OCI-LY3 (cell line): ENCODE measurements around the gene CRIM1.

Experiments used
- H2AFZ ChIP-seq: fragments of 200-600, 300-600 bp; shearing (Covaris generic); 2 replicates; pipeline ENCODE4 v1.6.0; 2014; ENCODE audit warnings: antibody characterized with exemption, low read depth, low read length
- H3K27ac ChIP-seq: fragments of 200-600, 300-600 bp; sonication (generic); 2 replicates; pipeline ENCODE4 v1.5.1; 2014; ENCODE audit warnings: mild to moderate bottlenecking, low read length, moderate library complexity, mixed read lengths
- H3K27me3 ChIP-seq: fragments of 200-600, 300-600 bp; sonication (generic); 2 replicates; pipeline ENCODE4 v1.6.1; 2014; ENCODE audit warnings: low read depth, low read length, mixed read lengths
- H3K36me3 ChIP-seq: fragments of 200-600, 300-600 bp; sonication (generic); replicated peaks from 2 replicates; pipeline ENCODE3; 2014; ENCODE audit warnings: low read depth, low read length, mixed read lengths
- H3K4me1 ChIP-seq: fragments of 300-600, 200-600 bp; sonication (generic); 2 replicates; pipeline ENCODE4 v1.6.1; 2014; ENCODE audit warnings: low read length, mixed read lengths
- H3K4me2 ChIP-seq: fragments of 200-600, 300-600 bp; sonication (generic); 2 replicates; pipeline ENCODE4 v1.6.1; 2014; ENCODE audit warnings: low read length, mixed read lengths
- H3K4me3 ChIP-seq: fragments of 300-600, 200-600 bp; sonication (generic); 2 replicates; pipeline ENCODE4 v1.5.1; 2014; ENCODE audit warnings: antibody characterized with exemption, mild to moderate bottlenecking, low read length, moderate library complexity
- H3K79me2 ChIP-seq: fragments of 300-600, 200-600 bp; shearing (Covaris generic); 2 replicates; pipeline ENCODE4 v1.6.1; 2014; ENCODE audit warnings: mild to moderate bottlenecking, low read length, mixed read lengths
- H3K9ac ChIP-seq: fragments of 300-600, 200-600 bp; shearing (Covaris generic); 2 replicates; pipeline ENCODE4 v1.6.0; 2014; ENCODE audit warnings: mild to moderate bottlenecking, low read length, moderate library complexity
- H3K9me3 ChIP-seq: fragments of 200-600, 300-600 bp; shearing (Covaris generic); 2 replicates; pipeline ENCODE4 v1.6.1; 2014; ENCODE audit warnings: low read length, mixed read lengths; ENCODE audit not compliant: insufficient read depth
- H4K20me1 ChIP-seq: fragments of 200-600, 300-600 bp; sonication (generic); 2 replicates; pipeline ENCODE4 v1.6.1; 2016; ENCODE audit warnings: low read length, mixed read lengths; ENCODE audit not compliant: insufficient read depth
- CTCF ChIP-seq: fragments of 200-600, 300-600 bp; sonication (generic); IDR thresholded peaks from 2 replicates; pipeline ENCODE4 v1.5.1; 2014; ENCODE audit warnings: antibody characterized with exemption, low read length, low read depth
- EZH2phosphoT487 ChIP-seq: fragments of 200-600 bp; shearing (Covaris generic); IDR thresholded peaks from 2 replicates; pipeline ENCODE4 v1.6.1; 2018; ENCODE audit warnings: antibody characterized with exemption, mixed run types, low read depth

Gene CRIM1

GRCh38 chr2:36389091-36389564 is 33.5 kb downstream of the CRIM1 start:
- Histone ChIP-seq H3K36me3 (no peaks in the 10 kb centered on the region), H3K9me3 (no peaks in the 10 kb centered on the region), H3K4me1 (no peaks in the 10 kb centered on the region), H3K79me2 (no peaks in the 10 kb centered on the region), H2AFZ (no peak overlapping the region), H3K27ac (no peak overlapping the region), H3K4me3 (no peak overlapping the region), H4K20me1 (no peaks in the 10 kb centered on the region), H3K27me3 (peaks cover 4% of the 10 kb centered on the region; the same call in 1 of the 2 replicates), H3K9ac (no peak overlapping the region), H3K4me2 (no peak overlapping the region)
- TF ChIP-seq CTCF (no peak), EZH2phosphoT487 (no peak)

- Histone ChIP-seq H3K79me2 (no peaks in the 10 kb centered on the region), H3K4me1 (no peaks in the 10 kb centered on the region), H3K27ac (no peak overlapping the region)
Observed at GRCh38 chr2:36389577-36389976, 34.0 kb downstream of the CRIM1 start.

GRCh38 chr2:36392571-36393255 is 37.1 kb downstream of the CRIM1 start:
- Histone ChIP-seq H3K4me3 (no peak overlapping the region), H3K27me3 (peaks cover 6% of the 10 kb centered on the region; the same call in 1 of the 2 replicates), H2AFZ (no peak overlapping the region), H4K20me1 (no peaks in the 10 kb centered on the region), H3K9ac (no peak overlapping the region), H3K4me2 (no peak overlapping the region), H3K79me2 (no peaks in the 10 kb centered on the region), H3K9me3 (no peaks in the 10 kb centered on the region), H3K4me1 (no peaks in the 10 kb centered on the region), H3K27ac (no peak overlapping the region), H3K36me3 (no peaks in the 10 kb centered on the region)
- TF ChIP-seq EZH2phosphoT487 (no peak), CTCF (no peak)

More at GRCh38 chr2:36389577-36389976, 34.0 kb downstream of the CRIM1 start:
- Histone ChIP-seq H3K9me3 (no peaks in the 10 kb centered on the region), H2AFZ (no peak overlapping the region), H3K9ac (no peak overlapping the region), H3K36me3 (no peaks in the 10 kb centered on the region), H3K27me3 (peaks cover 4% of the 10 kb centered on the region; the same call in 1 of the 2 replicates), H3K4me2 (no peak overlapping the region), H4K20me1 (no peaks in the 10 kb centered on the region), H3K4me3 (no peak overlapping the region)
- TF ChIP-seq CTCF (no peak), EZH2phosphoT487 (no peak)

- Histone ChIP-seq H3K36me3 (no peaks in the 10 kb centered on the region), H3K79me2 (no peaks in the 10 kb centered on the region), H3K27ac (no peak overlapping the region), H3K4me1 (no peaks in the 10 kb centered on the region), H2AFZ (no peak overlapping the region), H3K9ac (no peak overlapping the region), H4K20me1 (no peaks in the 10 kb centered on the region), H3K4me2 (no peak overlapping the region), H3K27me3 (peaks cover 11% of the 10 kb centered on the region; the same call in 1 of the 2 replicates), H3K4me3 (no peak overlapping the region), H3K9me3 (no peaks in the 10 kb centered on the region)
- no peak for TF ChIP-seq EZH2phosphoT487
- TF ChIP-seq CTCF = no peak
Observed at GRCh38 chr2:36393738-36394256, 38.2 kb downstream of the CRIM1 start.
